Fibroblast of peridontal ligament (primary cell): ENCODE results near the gene CPZ.
"Not testable (repeated sequence)": the region's sequence is repeated elsewhere in the genome, so short reads cannot be mapped to it uniquely, and the experiment has no call there.

Source experiments
- DNase-seq: peaks from one replicate; pipeline ENCODE4 v3.0.0-alpha.2; 2010; ENCODE audit errors: extremely low read depth

CPZ gene

GRCh38 chr4:8609824-8610350 is 17.3 kb downstream of the CPZ start:
- no peak for DNase-seq

- no peak for DNase-seq
Measured at GRCh38 chr4:8610858-8611616, 18.5 kb downstream of the CPZ start.

- no peak for DNase-seq
Measured at GRCh38 chr4:8612646-8613045, 20.1 kb downstream of the CPZ start.

- no peak for DNase-seq
Measured at GRCh38 chr4:8613421-8614364, 21.1 kb downstream of the CPZ start.

- no peak for DNase-seq
Measured at GRCh38 chr4:8614365-8615193, 22.0 kb downstream of the CPZ start.

- DNase-seq: no peak
Measured at GRCh38 chr4:8615366-8615765, 22.8 kb downstream of the CPZ start.

- no peak for DNase-seq
Measured at GRCh38 chr4:8615921-8616787, 23.6 kb downstream of the CPZ start.

- DNase-seq: no peak
Measured at GRCh38 chr4:8616831-8617230, 24.3 kb downstream of the CPZ start.

GRCh38 chr4:8617486-8618040 is 25.0 kb downstream of the CPZ start:
- DNase-seq: no peak

- no peak for DNase-seq
Measured at GRCh38 chr4:8618421-8618820, 25.9 kb downstream of the CPZ start.

- no peak for DNase-seq
Measured at GRCh38 chr4:8618961-8619720, 26.6 kb downstream of the CPZ start.

- not testable (repeated sequence) for DNase-seq
Measured at GRCh38 chr4:8621135-8621534, 28.6 kb downstream of the CPZ start.

GRCh38 chr4:8624601-8625272 is 32.2 kb downstream of the CPZ start:
- DNase-seq: not testable (repeated sequence)

- DNase-seq: not testable (repeated sequence)
Measured at GRCh38 chr4:8630240-8630905, 37.8 kb downstream of the CPZ start.

- DNase-seq: not testable (repeated sequence)
Measured at GRCh38 chr4:8631896-8632295, 39.3 kb downstream of the CPZ start.

GRCh38 chr4:8634773-8635172 is 42.2 kb downstream of the CPZ start:
- not testable (repeated sequence) for DNase-seq

- not testable (repeated sequence) for DNase-seq
Measured at GRCh38 chr4:8635897-8636554, 43.5 kb downstream of the CPZ start.

GRCh38 chr4:8637456-8637984 is 45.0 kb downstream of the CPZ start:
- DNase-seq: no peak
